Measurements from ENCODE around the gene OOSP4B.

DNA sequence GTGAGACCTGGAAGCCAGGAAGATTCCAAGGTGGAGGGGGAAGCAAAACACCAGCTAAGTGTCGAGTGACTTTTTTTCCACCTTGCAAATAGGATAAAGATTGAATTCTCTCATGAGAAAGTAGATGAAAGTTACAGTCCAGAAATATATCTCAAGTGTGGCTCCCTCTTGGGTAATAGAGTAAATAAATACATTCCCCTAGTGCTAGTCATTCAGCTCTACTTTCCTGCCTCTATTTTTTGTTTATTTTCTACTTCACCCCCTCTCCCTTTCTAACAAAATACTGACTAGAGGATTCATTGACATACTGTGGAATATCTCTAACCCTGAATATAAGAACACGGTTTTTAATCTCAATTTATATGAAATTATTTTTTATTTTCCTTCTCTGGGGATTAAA, 19.2 kb upstream of the OOSP4B start:
- no peak for TF ChIP-seq EP300 (IDR thresholded peaks at IDR 0.05; ENCODE audit: low read depth in 2 of 2, low read length in 2 of 2)
- TF ChIP-seq EP300 (CRISPR knock-in tag; IDR thresholded peaks at IDR 0.05; ENCODE audit: borderline replicate concordance), result no peak
- TF ChIP-seq, protein P1, sequence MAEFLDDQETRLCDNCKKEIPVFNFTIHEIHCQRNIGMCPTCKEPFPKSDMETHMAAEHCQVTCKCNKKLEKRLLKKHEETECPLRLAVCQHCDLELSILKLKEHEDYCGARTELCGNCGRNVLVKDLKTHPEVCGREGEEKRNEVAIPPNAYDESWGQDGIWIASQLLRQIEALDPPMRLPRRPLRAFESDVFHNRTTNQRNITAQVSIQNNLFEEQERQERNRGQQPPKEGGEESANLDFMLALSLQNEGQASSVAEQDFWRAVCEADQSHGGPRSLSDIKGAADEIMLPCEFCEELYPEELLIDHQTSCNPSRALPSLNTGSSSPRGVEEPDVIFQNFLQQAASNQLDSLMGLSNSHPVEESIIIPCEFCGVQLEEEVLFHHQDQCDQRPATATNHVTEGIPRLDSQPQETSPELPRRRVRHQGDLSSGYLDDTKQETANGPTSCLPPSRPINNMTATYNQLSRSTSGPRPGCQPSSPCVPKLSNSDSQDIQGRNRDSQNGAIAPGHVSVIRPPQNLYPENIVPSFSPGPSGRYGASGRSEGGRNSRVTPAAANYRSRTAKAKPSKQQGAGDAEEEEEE (CRISPR knock-in tag; IDR thresholded peaks at IDR 0.05; ENCODE audit: borderline replicate concordance), result no peak
- TF ChIP-seq ZNF513 (CRISPR knock-in tag; conservative IDR thresholded peaks at IDR 0.05), result no peak
- TF ChIP-seq, protein P2, sequence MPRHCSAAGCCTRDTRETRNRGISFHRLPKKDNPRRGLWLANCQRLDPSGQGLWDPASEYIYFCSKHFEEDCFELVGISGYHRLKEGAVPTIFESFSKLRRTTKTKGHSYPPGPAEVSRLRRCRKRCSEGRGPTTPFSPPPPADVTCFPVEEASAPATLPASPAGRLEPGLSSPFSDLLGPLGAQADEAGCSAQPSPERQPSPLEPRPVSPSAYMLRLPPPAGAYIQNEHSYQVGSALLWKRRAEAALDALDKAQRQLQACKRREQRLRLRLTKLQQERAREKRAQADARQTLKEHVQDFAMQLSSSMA (CRISPR knock-in tag; IDR thresholded peaks at IDR 0.05), result no peak
- TF ChIP-seq, protein P3, sequence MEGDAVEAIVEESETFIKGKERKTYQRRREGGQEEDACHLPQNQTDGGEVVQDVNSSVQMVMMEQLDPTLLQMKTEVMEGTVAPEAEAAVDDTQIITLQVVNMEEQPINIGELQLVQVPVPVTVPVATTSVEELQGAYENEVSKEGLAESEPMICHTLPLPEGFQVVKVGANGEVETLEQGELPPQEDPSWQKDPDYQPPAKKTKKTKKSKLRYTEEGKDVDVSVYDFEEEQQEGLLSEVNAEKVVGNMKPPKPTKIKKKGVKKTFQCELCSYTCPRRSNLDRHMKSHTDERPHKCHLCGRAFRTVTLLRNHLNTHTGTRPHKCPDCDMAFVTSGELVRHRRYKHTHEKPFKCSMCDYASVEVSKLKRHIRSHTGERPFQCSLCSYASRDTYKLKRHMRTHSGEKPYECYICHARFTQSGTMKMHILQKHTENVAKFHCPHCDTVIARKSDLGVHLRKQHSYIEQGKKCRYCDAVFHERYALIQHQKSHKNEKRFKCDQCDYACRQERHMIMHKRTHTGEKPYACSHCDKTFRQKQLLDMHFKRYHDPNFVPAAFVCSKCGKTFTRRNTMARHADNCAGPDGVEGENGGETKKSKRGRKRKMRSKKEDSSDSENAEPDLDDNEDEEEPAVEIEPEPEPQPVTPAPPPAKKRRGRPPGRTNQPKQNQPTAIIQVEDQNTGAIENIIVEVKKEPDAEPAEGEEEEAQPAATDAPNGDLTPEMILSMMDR (CRISPR knock-in tag; IDR thresholded peaks at IDR 0.05), result no peak
- no peak for TF ChIP-seq ZBTB7A (CRISPR knock-in tag; IDR thresholded peaks at IDR 0.05)
